NCI-H1694 (cell line): ENCODE results near the gene HDAC4.
"Not testable (repeated sequence)": the region's sequence is repeated elsewhere in the genome, so short reads cannot be mapped to it uniquely, and the experiment has no call there.

Source experiments
- DNase-seq: peaks from one replicate; lab custom pipeline; 2025; lab: John Stamatoyannopoulos, UW

The HDAC4 gene

DNA sequence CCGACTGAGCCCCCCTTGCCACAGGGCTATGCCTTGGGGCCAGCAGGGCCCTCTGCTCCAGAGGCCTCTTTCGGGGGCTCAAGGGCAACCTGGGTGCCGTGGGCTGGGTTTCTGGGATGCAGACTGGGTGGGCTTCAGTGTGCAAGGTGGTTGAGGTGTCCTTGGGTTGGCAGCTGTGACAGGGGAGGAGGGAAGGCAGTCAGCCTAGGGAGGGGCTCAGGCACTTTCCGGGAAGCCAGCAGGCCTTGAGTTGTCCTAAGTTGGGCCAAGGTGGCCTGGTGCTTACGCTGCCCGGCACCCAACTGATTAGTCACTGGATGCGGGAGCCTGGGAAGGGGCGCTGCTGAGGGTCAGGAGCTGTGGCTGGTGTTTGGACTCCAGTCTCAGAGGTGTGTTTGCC lies 353.4 kb downstream of the HDAC4 start:
- DNase-seq: no peak

DNA sequence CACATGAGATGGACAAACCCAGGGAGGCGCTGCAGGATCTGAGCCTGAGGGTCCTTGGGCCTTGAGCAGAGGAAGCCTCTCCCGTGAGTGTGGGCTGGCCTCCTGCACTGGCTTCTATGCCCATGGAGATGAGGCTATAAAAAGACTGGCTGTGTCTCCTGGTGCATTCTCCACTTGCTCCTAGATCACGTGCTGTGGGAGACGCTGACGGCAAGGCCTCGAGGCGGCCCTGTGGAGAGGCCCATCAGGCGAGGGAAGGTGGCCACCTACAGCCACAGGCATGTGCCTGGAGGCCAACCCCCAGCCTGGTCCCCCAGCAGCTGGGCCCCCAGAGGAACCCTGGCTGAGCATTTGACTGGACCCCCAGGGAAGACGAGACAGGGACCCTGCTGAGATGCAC lies 354.0 kb downstream of the HDAC4 start:
- DNase-seq: no peak

DNA sequence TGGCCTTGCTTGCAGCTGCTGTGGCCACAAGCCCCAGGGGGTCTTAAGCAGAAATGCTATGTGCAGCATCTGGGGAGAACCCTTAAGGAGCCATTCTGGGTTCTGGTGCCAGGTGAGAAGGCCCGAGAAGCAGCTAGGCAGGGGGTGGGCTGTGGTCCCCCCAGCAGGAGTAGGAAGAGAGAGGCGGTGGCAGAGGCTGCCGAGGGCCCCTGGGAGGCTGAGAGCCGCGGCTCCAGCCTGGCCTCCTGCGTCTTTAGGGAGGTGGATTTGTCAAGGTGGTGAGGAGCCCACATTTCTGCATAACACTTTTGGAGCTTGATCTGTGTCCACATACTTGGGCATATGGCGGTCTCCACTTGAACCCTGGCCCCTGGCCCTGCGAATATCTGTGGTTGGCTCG lies 356.5 kb downstream of the HDAC4 start:
- no peak for DNase-seq

DNA sequence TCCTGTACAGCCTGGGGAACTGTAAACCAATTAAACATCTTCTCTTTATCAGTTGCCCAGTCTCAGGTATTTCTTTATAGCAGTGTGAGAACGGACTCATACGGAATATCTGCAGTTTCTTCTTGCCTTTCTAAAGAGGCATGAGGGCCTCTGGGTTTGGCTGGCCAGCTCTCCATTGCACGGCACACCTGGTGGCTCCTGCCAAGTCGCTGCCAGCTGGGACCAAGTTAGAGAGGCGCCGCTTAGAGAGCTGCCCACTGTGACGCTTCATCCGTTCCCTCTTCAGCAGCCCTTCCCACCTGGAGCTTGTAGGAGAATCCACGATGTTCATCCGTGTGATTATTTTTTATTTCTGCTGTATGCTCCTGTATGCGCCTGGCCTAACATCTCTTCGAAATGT lies 357.5 kb downstream of the HDAC4 start:
- DNase-seq: no peak

DNA sequence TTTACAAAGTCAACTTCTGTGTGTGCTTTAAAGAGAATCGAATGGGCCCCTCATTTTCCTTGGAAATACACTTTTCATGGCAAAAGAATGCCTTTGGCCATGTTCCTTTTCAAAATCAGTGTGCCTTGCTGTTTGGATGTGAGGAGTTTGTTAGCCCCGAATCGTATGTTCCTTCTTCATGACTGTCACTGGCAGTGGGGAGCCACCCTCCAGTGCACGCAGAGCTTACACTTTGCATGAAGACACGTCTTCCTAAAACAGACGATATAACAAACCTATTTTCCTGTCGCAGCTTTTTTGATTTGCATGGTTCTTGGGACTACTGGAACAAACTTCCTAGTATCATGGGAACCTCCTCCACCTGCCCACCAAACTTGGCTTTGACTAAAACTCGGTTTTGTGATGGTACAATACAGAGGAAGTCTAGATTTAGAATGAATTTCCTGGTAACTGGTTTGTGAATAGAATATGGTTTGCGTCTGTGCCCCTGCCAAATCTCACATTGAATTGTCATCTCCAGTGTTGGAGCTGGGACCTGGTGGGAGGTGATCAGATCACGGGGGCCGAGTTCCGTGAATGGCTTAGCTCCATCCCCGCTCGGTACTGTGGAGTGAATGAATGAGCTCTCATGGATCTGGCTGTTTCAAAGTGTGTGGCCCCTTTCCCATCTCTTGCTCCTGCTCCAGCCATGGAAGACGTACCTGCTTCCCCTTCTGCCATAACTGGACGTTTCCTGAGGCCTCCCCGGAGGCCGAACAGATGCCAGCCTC lies 358.1 kb downstream of the HDAC4 start:
- DNase-seq: no peak

DNA sequence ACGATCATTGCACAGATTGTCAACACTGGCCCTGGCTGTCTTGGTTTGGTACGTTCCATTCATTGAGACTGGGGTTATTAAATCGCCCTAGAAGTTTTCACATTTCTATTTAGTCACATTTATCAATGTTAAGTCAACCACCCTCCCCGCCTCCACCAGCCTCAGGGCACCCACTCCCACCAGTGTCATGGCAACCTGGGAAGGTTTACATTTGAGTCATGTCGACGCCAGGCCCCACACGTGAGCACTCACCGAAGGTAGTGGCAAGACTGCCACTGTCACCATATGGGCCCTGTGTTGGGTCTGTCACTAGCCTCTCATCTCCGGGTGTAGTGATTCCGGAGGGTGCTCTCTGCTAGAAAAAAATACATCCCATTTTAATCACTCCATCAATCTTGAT lies 358.8 kb downstream of the HDAC4 start:
- DNase-seq: no peak

DNA sequence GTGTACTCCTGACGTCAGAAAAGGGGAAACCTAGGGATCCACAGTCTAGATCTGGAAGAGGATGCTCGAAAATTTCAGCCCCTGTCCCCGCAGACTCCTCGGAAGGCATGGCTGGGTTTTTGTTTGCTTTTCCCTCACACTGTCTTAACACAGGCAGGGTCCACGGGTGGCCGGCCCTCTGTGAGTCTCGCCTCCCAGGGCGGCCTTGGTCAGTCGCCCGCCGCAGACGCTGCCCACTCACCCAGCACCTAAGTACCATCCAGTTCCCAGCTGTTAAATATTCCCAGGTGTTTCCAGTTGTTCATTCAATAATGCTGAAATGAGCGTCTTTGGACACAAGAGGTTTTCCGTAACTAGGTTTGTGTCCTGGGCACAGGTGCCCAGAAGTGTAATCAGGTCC lies 359.8 kb downstream of the HDAC4 start:
- no peak for DNase-seq

DNA sequence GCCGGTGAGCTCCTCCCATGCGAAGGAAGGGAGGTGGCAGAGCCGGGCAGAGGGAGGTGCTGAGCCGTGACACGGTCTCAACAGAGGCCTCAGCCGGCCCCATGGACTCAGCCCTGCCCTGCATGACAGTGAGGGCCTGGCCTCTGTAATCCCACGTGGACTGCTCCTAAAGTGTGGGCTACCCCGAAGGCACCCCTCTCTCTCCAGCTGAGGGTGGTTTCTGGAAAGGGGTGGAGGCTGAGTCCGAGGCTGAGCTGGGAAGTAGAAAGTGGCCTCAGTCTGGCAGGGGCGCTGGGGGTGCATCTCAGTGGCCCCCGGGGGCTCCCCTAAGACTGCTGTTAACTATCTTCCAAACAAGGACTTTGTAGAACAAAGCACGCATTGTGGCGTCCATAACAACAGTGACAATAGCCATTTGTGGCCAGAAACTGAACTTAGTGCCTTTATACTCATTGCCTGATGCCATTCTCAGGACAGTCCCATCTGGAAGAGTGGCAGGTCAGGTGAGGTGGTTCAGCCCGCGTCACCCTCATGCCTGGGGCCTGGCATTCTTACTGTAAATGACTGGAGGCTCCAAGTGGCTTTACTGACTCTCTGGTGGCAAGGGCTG lies 360.6 kb downstream of the HDAC4 start:
- no peak for DNase-seq

DNA sequence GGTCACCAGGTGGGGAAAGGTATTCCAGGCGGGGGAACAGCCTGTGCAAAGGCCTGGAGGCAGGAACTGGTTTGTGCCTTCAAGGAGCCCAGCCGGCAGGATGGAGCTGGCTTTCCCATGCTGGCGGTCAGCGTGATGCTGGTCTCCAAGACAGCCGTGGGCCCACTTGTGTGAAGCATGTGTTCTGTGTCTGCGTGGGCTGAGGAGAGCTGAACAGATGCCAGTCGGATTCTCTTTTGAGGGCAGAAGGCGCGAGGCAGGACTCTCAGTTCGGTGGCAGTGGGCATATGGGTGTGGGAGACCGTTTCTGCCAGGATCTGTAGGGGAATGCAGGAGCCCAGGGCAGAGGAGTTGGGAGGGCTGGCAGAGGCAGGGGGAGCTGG lies 361.4 kb downstream of the HDAC4 start:
- DNase-seq: no peak

DNA sequence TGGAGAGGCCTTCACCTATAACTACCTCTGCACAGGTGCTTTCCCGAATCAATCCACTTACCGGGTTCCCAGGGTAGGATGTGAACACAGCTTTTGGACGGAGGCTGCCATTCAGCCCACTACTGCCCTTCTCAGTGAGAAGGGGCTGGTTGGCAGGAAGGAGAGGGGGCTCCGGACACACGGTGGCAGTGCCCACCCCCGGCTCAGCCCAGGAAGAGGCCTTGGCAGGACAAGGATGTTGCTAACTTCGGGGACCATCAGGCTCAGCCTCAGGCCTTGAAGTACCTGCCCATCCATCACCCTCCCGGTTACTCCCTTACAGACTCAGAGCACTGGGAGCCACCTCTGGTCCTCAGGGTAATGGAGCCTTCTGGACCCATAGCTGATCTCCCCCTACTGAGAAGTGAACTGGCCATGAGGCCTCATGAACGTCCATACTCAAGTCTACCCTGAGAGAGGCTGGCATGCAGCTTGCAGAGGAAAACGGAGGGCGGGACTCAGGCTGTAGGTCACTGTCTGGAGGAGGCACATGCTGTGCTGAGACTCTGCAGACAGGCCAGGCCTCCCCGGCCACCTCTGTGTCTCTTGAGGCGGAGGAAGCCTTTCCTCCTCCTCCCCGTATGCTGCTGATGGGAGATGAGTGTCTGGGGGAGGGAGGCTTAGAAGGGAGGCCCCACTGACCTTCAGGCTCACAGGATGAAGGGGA lies 361.9 kb downstream of the HDAC4 start:
- no peak for DNase-seq

DNA sequence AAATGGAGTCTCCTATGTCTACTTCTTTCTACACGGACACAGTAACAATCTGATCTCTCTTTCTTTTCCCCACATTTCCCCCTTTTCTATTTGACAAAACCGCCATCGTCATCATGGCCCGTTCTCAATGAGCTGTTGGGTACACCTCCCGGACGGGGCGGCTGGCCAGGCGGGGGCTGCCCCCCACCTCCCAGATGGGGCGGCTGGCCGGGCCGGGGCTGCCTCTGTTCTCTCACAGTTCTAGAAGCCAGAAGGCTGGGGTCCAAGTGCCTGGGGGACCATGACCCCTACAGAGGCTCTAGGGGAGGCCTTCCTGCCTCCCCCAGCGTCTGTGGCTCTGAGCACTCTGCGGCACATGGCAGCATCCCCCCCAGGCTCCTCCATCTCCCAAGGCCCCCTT lies 362.5 kb downstream of the HDAC4 start:
- not testable (repeated sequence) for DNase-seq

DNA sequence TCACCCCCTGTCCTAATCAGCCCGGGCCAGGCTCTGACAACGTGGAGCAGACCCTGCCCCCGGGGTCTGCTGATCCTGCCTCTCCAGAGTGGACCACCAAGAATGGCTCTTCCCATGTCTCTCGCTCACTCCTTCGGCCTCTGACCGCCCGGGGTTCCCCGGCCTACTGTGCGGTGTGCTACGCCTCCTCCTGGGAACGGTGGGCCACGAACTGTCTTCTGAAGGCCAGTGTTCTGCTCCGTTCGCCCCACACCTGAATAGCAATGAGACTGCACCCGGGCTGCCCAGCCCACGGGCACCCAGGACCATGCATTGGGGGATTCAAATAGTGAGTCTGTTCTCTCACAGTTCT lies 363.3 kb downstream of the HDAC4 start:
- DNase-seq: no peak

DNA sequence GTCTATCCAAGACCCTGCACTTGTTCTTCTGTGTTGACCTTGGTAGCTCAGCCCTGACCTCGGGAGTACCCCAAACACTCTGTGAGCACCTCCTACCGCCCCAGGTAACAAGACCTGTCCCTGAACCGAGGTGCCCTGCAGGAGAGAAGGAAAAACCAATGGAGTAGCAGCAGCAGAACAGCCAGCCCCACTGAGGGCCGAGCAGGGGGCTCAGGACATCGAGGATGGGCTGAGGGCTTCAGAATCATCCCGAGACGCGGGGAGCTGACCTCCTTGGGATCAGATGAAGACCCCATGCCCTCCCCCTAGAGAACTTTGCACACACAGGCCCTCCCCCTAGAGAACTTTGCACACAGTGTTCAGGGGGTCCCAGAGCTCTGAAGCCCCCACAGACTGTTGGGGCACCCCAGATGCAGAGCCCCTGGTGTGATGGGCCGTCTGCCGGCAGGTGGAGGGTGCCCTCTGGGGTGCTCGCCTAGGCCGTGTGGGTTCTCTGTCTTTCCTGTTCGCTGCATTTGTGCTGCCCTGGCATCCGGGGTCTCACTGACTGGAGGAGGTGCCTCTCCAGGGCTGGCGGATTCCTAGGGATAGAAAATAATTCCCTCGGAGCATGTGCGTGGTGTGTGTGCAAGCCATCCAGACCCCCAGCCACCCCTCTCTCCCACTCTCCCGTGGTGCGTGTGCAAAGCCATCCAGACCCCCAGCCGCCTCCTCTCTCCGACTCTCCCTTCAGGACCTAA lies 363.8 kb downstream of the HDAC4 start:
- DNase-seq: no peak

DNA sequence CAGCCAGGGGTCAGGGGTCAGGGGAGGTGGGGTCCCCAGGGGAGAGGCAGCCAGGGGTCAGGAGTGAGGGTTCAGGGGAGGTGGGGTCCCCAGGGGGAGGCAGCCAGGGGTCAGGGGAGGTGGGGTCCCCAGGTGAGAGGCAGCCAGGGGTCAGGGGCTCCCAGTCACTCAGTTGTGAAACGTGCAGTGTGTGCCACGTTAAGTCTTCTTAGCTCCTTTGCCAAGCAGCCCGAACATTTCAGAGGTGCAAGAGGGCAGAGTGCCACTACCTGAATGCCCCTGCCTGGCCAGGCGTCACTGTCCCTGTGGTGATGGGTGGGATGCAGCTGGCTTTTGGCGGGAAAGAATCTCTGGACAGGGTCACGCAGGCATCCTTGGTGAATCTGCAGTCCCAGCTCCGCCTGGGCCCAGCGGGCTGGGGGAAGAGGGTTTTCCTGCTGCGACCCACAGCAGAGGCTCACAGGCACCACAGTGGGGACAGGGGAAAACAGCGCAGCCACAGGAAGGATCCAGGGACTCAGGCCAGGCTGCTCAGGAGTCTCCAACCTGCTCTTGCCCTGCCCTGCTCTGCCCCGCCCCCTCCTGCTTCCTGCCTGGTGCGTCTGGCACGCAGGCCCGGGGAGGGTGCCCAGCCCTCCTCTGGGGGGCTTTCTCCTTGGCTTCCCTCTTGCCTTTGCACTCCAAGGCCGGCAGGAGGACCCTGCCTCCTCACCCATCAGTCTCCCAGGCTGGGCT lies 364.7 kb downstream of the HDAC4 start:
- no peak for DNase-seq

DNA sequence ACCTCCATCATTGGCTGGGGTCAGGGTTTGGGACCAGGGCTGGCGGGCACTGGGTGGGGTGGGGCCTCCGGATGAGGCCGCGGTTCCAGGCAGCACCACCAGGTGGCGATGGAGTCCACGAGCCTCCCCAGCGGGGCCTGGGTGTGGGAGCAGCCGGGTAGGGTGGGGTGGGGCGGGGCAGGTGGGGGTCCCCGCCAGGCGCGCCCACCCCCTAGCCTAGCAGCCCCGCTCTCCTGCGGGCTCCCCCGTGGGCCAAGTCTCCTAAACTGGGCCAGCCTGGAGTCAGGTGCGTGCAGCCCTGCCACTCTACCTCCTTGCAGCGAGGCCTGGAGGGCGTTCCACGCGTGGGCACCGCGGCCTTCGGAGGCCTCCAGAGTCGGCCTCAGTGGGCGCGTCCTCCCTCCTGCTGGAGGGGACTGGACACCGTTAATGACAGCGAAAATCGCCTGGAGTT lies 365.4 kb downstream of the HDAC4 start:
- DNase-seq: peak; percentile 5

DNA sequence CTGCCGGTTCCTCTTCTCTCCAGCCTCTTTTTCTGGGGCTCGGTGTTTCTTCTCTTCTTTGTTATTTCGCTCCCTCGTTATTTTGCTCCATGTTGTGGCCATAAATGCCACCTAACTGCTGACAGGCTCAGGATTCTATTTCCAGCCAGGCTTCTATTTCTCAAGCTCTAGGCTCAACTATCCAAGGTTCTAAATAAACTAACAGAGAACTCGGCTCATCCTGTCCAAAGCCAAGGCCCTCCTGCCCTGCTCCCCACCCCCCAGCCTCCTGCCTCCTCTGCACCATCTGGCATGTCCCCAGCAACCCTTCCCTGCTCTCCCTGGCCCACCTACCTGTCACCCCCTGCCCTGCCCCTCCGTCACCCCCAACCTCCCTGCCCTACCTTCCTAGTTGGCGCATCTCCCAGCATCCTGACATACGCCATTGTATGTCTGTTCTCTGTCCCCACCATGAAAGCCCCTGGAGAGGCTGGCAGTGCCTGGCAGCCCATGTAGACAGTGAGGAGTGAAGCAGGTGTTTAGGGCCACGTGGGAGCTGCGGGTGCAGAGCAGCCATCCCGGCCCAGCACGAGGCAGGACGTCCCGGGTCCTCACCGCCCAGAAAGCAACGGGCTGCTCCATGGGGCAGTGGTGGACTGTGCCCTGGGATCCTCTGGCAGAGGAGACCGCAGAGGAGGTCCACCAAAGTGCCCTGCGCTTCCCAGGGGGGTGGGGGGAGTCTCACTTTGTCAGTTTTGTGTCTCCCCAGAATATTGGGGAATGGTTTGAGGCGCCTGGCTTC lies 366.1 kb downstream of the HDAC4 start:
- no peak for DNase-seq

DNA sequence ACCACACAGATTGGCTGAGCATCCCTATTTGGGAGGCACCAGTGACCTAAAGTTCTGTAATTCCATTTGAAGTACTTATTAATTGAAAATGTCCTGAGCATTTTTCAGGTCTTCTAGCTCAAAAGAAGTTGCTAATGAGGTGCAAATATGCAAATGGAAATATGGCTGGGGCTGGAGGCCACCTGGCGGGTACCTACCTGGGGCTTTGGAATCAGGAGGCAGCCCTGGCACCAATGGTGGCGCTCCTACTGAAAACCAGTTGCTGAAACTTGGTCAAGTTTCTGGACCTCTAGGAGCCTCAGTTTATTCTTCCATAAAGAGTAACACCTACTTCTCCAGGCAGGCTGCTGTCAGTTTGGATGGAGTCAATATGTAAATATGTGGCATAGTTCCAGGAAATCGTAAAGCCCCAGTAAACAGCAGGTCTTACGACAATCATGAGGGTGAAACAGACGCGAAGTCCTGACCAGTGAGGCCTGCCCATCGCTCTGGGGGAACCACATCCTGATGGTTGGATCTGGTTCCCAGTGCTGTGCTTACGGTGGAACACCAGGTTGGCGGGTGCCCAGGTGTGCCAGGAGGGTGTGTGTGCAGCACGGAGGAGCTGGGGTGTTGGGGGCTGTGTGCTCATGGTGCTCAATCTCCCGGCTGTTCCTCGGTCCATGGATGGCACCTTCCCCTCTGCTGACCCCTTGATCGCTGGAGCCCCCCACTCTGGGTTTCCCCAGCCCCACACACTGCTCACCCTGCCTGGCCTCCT lies 366.8 kb downstream of the HDAC4 start:
- peak; percentile 2 for DNase-seq

DNA sequence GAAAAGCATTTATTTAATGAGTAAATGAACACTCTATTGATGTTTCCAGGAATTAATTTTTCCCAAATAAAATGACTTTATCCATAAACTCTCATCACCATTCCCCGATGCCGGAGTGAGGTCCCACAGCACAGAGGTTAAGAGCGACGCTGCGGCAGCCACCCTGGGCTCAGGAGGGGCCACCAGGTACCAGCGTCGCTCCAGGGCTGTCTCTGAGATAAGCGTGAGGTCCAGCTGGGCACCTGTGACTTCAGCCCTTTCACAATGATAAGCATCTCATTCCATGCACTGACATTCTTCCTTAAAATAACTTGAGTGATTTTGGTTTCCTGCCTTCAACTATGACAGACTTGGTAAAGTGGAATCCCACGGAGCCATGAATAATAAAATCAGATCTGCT lies 370.9 kb downstream of the HDAC4 start:
- DNase-seq: no peak

DNA sequence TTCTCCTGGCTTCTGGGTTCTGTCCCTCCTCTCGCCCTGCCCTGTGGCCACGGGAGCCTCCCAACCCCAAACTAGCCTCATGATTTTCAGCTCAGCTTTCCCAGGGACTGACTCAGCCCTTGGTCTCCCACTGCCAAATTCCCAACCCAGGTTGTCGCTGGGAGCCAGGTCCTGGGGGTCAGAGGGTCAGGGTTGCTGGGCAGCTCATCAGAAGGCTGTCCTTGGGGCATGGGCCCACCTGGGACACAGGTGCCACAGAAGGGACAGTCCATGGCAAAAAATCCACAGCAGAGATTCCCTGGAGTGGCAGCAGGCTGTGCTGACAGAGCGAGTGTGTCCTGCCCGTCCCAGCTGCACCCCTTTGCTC lies 372.6 kb downstream of the HDAC4 start:
- no peak for DNase-seq
